ENCODE results near the gene ORMDL2.

DNA sequence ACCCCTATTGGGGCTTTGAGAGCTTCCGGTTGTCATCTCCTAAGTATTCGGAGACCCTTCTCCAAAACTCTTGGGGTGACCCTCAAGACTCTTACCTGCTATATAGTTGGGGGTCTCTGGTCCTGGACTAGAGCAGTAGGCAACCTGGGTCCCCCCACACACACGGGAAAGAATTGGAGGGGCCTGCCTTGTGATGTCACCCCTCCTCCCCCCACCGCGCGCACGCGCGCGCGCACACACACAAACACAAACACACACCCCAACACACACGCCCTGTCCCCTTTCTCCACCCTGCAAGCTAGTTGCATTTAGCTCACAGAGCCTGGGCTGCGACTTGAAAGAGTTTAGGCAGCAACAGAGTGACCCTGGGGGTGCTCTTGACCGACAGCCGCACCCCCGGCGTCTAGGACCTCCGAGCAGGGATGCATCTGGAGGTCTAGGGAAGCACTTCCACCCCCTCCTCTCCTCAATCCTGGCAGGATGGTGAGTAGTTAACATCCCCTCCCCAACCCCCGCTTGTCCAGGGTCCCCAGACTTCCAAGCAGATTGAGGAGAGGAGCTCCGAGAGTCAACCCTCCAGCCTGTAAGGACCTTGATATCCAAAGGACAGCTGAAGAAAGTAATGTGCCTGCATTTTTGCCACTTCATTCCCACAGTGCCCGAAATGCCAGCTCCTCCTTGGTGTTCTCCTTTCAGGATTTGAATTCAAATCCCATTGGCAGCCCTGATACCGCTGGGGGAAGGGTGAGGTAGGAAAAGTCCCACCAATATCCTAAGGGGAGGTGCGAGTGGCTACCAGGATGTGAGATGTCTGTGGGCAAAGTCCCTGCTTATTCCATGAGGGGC is 13.0 kb downstream of the ORMDL2 start:
- TF ChIP-seq, protein P1, sequence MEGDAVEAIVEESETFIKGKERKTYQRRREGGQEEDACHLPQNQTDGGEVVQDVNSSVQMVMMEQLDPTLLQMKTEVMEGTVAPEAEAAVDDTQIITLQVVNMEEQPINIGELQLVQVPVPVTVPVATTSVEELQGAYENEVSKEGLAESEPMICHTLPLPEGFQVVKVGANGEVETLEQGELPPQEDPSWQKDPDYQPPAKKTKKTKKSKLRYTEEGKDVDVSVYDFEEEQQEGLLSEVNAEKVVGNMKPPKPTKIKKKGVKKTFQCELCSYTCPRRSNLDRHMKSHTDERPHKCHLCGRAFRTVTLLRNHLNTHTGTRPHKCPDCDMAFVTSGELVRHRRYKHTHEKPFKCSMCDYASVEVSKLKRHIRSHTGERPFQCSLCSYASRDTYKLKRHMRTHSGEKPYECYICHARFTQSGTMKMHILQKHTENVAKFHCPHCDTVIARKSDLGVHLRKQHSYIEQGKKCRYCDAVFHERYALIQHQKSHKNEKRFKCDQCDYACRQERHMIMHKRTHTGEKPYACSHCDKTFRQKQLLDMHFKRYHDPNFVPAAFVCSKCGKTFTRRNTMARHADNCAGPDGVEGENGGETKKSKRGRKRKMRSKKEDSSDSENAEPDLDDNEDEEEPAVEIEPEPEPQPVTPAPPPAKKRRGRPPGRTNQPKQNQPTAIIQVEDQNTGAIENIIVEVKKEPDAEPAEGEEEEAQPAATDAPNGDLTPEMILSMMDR (IDR thresholded peaks at IDR 0.05), result no peak
- TF ChIP-seq EP300 (IDR thresholded peaks at IDR 0.05), result no peak
